ENCODE data around the gene DTHD1. TPM values are rescaled to one million over a fixed set of nuclear protein-coding genes. Genes with fewer than 3 reads are reported as not detected.

The DTHD1 gene
- total RNA-seq, 1 experiment from 2014 or later, result not detected

GRCh38 chr4:36273276-36273675 is 8.1 kb upstream of the DTHD1 start:
- H3K79me2 ChIP-seq (ENCODE audit: low read length), result no peaks in the 10 kb centered on the region
- ATAC-seq (peak; percentile 79), DNase-seq (peak; percentile 79)
- no peaks in the 10 kb centered on the region for H3K9me3 ChIP-seq (ENCODE audit: low read length)
- H3K27me3 ChIP-seq (ENCODE audit: low read length), result no peaks in the 10 kb centered on the region
- no peaks in the 10 kb centered on the region for H3K36me3 ChIP-seq (ENCODE audit: low read depth, low read length)
- CTCF ChIA-PET, result no interaction called here
- POLR2A ChIA-PET (ENCODE audit: unreplicated experiment), result no interaction called here
- H3K27ac ChIP-seq (ENCODE audit: low read length), result peak overlapping the region; percentile 68
- no peak for TF ChIP-seq EZH2phosphoT487 (IDR thresholded peaks at IDR 0.05; ENCODE audit: borderline replicate concordance, low read length)
- TF ChIP-seq CTCF (conservative IDR thresholded peaks at IDR 0.05; ENCODE audit: low read depth, low read length), result no peak
- no peak for TF ChIP-seq EZH2 (IDR thresholded peaks at IDR 0.05; ENCODE audit: low read length, unreplicated experiment)
- H3K9ac ChIP-seq (ENCODE audit: low read length), result no peak overlapping the region
- no TSS peak for BruUV-seq (replicated peaks)
- peaks cover 15% of the 10 kb centered on the region for H3K4me1 ChIP-seq (ENCODE audit: insufficient read depth, low read length)
- H3K4me2 ChIP-seq (ENCODE audit: low read length), result peak overlapping the region; percentile 72
- intact Hi-C loops (cut with micrococcal nuclease), result no loop called here
- H4K20me1 ChIP-seq (ENCODE audit: low read length), result no peaks in the 10 kb centered on the region
- H2AFZ ChIP-seq (ENCODE audit: low read length), result no peak overlapping the region
- H3K9me2 ChIP-seq (replicated peaks; ENCODE audit: low read length), result no peaks in the 10 kb centered on the region
- no peak overlapping the region; the same call in 1 of the 2 replicates for H3K4me3 ChIP-seq (ENCODE audit: low read length)
- peaks cover 6% of the 10 kb centered on the region for H3F3A ChIP-seq (ENCODE audit: low read length, unreplicated experiment)

DNA sequence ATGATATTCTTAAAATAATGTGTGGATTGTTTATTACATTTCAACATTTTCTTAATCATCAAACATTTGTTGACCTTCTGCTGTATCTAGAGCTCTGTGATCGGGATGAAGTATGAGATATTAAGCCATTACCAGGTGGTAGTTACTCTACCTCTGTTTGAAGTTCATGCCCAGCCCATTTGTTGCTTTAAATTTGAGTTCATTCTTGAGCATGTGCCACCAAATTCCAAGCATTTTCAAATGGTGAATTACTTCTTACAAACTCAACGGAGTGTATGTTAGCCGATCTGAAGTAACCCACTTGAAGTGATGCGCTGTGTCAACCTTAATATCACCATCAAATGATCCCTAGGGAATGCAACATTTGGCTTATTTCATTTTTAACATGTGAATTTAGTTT is 7.3 kb upstream of the DTHD1 start:
- Histone ChIP-seq H3K9ac (ENCODE audit: low read length) (no peak overlapping the region), H3K9me3 (ENCODE audit: low read length) (no peaks in the 10 kb centered on the region), H3K27me3 (ENCODE audit: low read length) (no peaks in the 10 kb centered on the region), H3K4me2 (ENCODE audit: low read length) (peak overlapping the region; percentile 72), H2AFZ (ENCODE audit: low read length) (no peak overlapping the region), H3K9me2 (replicated peaks; ENCODE audit: low read length) (no peaks in the 10 kb centered on the region), H3K79me2 (ENCODE audit: low read length) (no peaks in the 10 kb centered on the region), H4K20me1 (ENCODE audit: low read length) (no peaks in the 10 kb centered on the region), H3F3A (ENCODE audit: low read length, unreplicated experiment) (peaks cover 6% of the 10 kb centered on the region), H3K4me1 (ENCODE audit: insufficient read depth, low read length) (peaks cover 15% of the 10 kb centered on the region), H3K36me3 (ENCODE audit: low read depth, low read length) (no peaks in the 10 kb centered on the region), H3K27ac (ENCODE audit: low read length) (peak overlapping the region; percentile 50; the same call in 1 of the 2 replicates), H3K4me3 (ENCODE audit: low read length) (no peak overlapping the region)
- POLR2A ChIA-PET (ENCODE audit: unreplicated experiment), result no interaction called here
- no TSS peak for BruUV-seq (replicated peaks)
- intact Hi-C loops (cut with micrococcal nuclease), result no loop called here
- CTCF ChIA-PET, result no interaction called here
- ATAC-seq (peak; percentile 33; the same call in 1 of the 2 replicates), DNase-seq (peak; percentile 53)
- TF ChIP-seq EZH2 (IDR thresholded peaks at IDR 0.05; ENCODE audit: low read length, unreplicated experiment), result no peak
- no peak for TF ChIP-seq EZH2phosphoT487 (IDR thresholded peaks at IDR 0.05; ENCODE audit: borderline replicate concordance, low read length)
- no peak for TF ChIP-seq CTCF (conservative IDR thresholded peaks at IDR 0.05; ENCODE audit: low read depth, low read length)

DNA sequence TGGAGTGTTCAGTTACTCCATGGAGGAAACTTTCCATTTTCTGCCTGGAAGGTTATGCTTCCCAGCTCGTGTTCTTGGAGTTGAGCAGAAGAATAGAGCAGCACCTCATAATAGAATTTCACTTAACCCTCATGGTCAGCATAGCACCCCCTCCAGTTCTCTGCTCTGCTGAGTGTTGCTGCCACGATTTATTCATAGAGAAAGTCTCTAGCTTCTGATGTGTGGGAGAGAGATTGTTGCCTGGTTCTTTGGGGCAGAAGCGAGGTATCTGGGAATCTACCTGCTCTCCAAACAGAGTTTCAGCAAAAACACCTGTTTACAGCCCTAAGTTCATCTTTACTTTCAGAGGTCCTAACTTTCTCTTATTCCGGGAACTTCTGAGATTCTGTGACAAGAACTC is 3.9 kb upstream of the DTHD1 start:
- DNase-seq, result no peak
- Histone ChIP-seq H3K36me3 (ENCODE audit: low read depth, low read length) (no peaks in the 10 kb centered on the region), H3K4me2 (ENCODE audit: low read length) (no peak overlapping the region), H4K20me1 (ENCODE audit: low read length) (no peaks in the 10 kb centered on the region), H3K27ac (ENCODE audit: low read length) (no peak overlapping the region), H3K9ac (ENCODE audit: low read length) (no peak overlapping the region), H3K9me2 (replicated peaks; ENCODE audit: low read length) (no peaks in the 10 kb centered on the region), H3K27me3 (ENCODE audit: low read length) (no peaks in the 10 kb centered on the region), H3K79me2 (ENCODE audit: low read length) (no peaks in the 10 kb centered on the region), H2AFZ (ENCODE audit: low read length) (no peak overlapping the region), H3K4me3 (ENCODE audit: low read length) (no peak overlapping the region), H3F3A (ENCODE audit: low read length, unreplicated experiment) (peaks cover 6% of the 10 kb centered on the region), H3K4me1 (ENCODE audit: insufficient read depth, low read length) (peaks cover 28% of the 10 kb centered on the region), H3K9me3 (ENCODE audit: low read length) (no peaks in the 10 kb centered on the region)
- CTCF ChIA-PET, result no interaction called here
- no TSS peak for BruUV-seq (replicated peaks)
- no peak for ATAC-seq
- intact Hi-C loops (cut with micrococcal nuclease), result no loop called here
- no peak for TF ChIP-seq EZH2phosphoT487 (IDR thresholded peaks at IDR 0.05; ENCODE audit: borderline replicate concordance, low read length)
- TF ChIP-seq EZH2 (IDR thresholded peaks at IDR 0.05; ENCODE audit: low read length, unreplicated experiment), result no peak
- TF ChIP-seq CTCF (conservative IDR thresholded peaks at IDR 0.05; ENCODE audit: low read depth, low read length), result no peak
- POLR2A ChIA-PET (ENCODE audit: unreplicated experiment), result no interaction called here

All from PC-3 (cell line).